GM18867 (cell line): ENCODE data around the gene FBLN1.

Experiments
- ATAC-seq: cut with Tn5 transposase; IDR thresholded peaks from one replicate; pipeline ENCODE4 v1.9.1; 2021; ENCODE audit warnings: mild to moderate bottlenecking, moderate library complexity; ENCODE audit not compliant: unreplicated experiment

The FBLN1 gene

DNA sequence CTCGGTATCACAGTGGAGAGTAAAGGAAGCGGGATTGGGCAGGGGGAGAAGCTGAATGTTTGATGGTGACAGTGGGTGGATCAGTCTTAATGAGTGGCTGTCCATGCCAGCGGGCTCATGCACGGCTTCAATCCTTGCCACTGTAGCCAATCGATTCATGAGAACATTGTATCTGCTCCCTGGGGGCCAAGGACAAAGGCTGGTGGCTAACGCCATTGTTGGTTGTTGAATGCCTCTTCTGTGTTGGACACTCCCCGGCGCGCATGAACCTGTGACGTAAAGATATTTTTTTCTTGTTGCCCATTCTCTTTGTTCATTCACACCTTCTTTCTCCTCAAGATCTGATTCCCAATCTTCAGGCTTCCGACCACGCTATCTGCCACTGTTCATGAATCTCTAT lies 148.0 kb downstream of the FBLN1 start:
- no peak for ATAC-seq
